H9 (cell line): Measurements from ENCODE around the gene VIPR2. TPM values are rescaled to one million over a fixed set of nuclear protein-coding genes. Genes with fewer than 3 reads are reported as not detected.

ENCODE experiments used
- DNase-seq: peaks from one replicate; pipeline ENCODE4 v3.0.0-alpha.2; 2017
- H2AFZ ChIP-seq: one replicate; pipeline ENCODE4 v1.6.1; 2013; ENCODE audit warnings: mild to moderate bottlenecking, low read length, control low read depth, moderate library complexity
- H2AK5ac ChIP-seq: 2 replicates; pipeline ENCODE4 v1.6.1; 2013; ENCODE audit warnings: low read length, control low read depth, mixed read lengths; ENCODE audit not compliant: insufficient read length
- H2BK120ac ChIP-seq: one replicate; pipeline ENCODE4 v1.6.1; 2013; ENCODE audit warnings: low read depth, mild to moderate bottlenecking, low read length, control low read depth, inconsistent platforms; ENCODE audit not compliant: poor library complexity, severe bottlenecking
- H2BK12ac ChIP-seq: 2 replicates; pipeline ENCODE4 v1.6.1; 2013; ENCODE audit warnings: low read length, control low read depth, mixed read lengths, low read depth; ENCODE audit not compliant: insufficient read length
- H2BK15ac ChIP-seq: 2 replicates; pipeline ENCODE4 v1.6.1; 2013; ENCODE audit warnings: low read depth, low read length, control low read depth
- H2BK20ac ChIP-seq: one replicate; pipeline ENCODE4 v1.6.1; 2013; ENCODE audit warnings: low read depth, mild to moderate bottlenecking, low read length, control low read depth, inconsistent platforms; ENCODE audit not compliant: poor library complexity, severe bottlenecking
- H2BK5ac ChIP-seq: 2 replicates; pipeline ENCODE4 v1.6.1; 2013; ENCODE audit warnings: low read length, control low read depth, mixed read lengths; ENCODE audit not compliant: insufficient read length
- H3K14ac ChIP-seq: 2 replicates; pipeline ENCODE4 v1.6.1; 2013; ENCODE audit warnings: low read length, control low read depth; ENCODE audit not compliant: insufficient read depth
- H3K18ac ChIP-seq: 2 replicates; pipeline ENCODE4 v1.6.1; 2013; ENCODE audit warnings: low read depth, mild to moderate bottlenecking, mixed read lengths, low read length, control low read depth; ENCODE audit not compliant: insufficient read length
- H3K23ac ChIP-seq: 2 replicates; pipeline ENCODE4 v1.6.1; 2013; ENCODE audit warnings: low read length, control low read depth, mixed read lengths, low read depth; ENCODE audit not compliant: insufficient read length
- H3K23me2 ChIP-seq: 2 replicates; pipeline ENCODE4 v1.6.1; 2013; ENCODE audit warnings: low read depth, mild to moderate bottlenecking, mixed read lengths, low read length, control low read depth; ENCODE audit not compliant: insufficient read length, poor library complexity, severe bottlenecking
- H3K27ac ChIP-seq: 2 replicates; pipeline ENCODE4 v1.5.1; 2013; ENCODE audit warnings: low read length, control low read depth, mixed read lengths, low read depth; ENCODE audit not compliant: insufficient read length
- H3K27me3 ChIP-seq: 2 replicates; pipeline ENCODE4 v1.6.1; 2013; ENCODE audit warnings: low read length, control low read depth, inconsistent platforms; ENCODE audit not compliant: insufficient read depth
- H3K4ac ChIP-seq: 2 replicates; pipeline ENCODE4 v1.6.1; 2013; ENCODE audit warnings: low read depth, mild to moderate bottlenecking, control low read depth, inconsistent platforms, low read length, moderate library complexity
- H3K4me1 ChIP-seq: 2 replicates; pipeline ENCODE4 v1.6.1; 2013; ENCODE audit warnings: low read length, control low read depth, inconsistent platforms; ENCODE audit not compliant: insufficient read depth
- H3K4me2 ChIP-seq: 2 replicates; pipeline ENCODE4 v1.6.1; 2013; ENCODE audit warnings: low read length, control low read depth, mixed read lengths; ENCODE audit not compliant: insufficient read length, insufficient read depth
- H3K56ac ChIP-seq: 2 replicates; pipeline ENCODE4 v1.6.1; 2013; ENCODE audit warnings: low read depth, mild to moderate bottlenecking, mixed read lengths, low read length, control low read depth; ENCODE audit not compliant: insufficient read length
- H3K79me1 ChIP-seq: 2 replicates; pipeline ENCODE4 v1.6.1; 2013; ENCODE audit warnings: low read depth, mild to moderate bottlenecking, moderate library complexity, low read length, control low read depth, inconsistent platforms; ENCODE audit not compliant: insufficient read depth, poor library complexity, severe bottlenecking
- H3K79me2 ChIP-seq: 2 replicates; pipeline ENCODE4 v1.6.1; 2013; ENCODE audit warnings: low read length, control low read depth, inconsistent platforms; ENCODE audit not compliant: insufficient read depth
- H3K9ac ChIP-seq: 2 replicates; pipeline ENCODE4 v1.6.1; 2013; ENCODE audit warnings: low read length, control low read depth, mixed read lengths; ENCODE audit not compliant: insufficient read length; ENCODE audit errors: extremely low read depth
- H3K9me3 ChIP-seq: one replicate; pipeline ENCODE4 v1.6.1; 2013; ENCODE audit warnings: low read depth, low read length, inconsistent platforms; ENCODE audit not compliant: control insufficient read depth
- H3T11ph ChIP-seq: one replicate; pipeline ENCODE4 v1.6.1; 2013; ENCODE audit warnings: mild to moderate bottlenecking, low read length, control low read depth, inconsistent platforms
- H4K20me1 ChIP-seq: one replicate; pipeline ENCODE4 v1.6.1; 2013; ENCODE audit not compliant: control insufficient read depth, insufficient read length, insufficient read depth
- H4K5ac ChIP-seq: 2 replicates; pipeline ENCODE4 v1.6.1; 2013; ENCODE audit warnings: low read depth, mild to moderate bottlenecking, mixed read lengths, low read length, control low read depth; ENCODE audit not compliant: insufficient read length
- H4K8ac ChIP-seq: replicated peaks from 2 replicates; pipeline ENCODE4 v1.6.1; 2013; ENCODE audit warnings: low read length, control low read depth, mixed read lengths, low read depth; ENCODE audit not compliant: insufficient read length
- H4K91ac ChIP-seq: 2 replicates; pipeline ENCODE4 v1.6.1; 2013; ENCODE audit warnings: low read depth, mild to moderate bottlenecking, moderate library complexity, mixed read lengths, low read length, control low read depth; ENCODE audit not compliant: insufficient read length
- H3K27ac Mint-ChIP-seq, 3 experiments: 2 replicates in 2 of 3; 3 replicates in 1 of 3; pipeline ENCODE4 v1.8.0; 2020 to 2021; ENCODE audit warnings: mixed read lengths in 3 of 3, mild to moderate bottlenecking in 1 of 3, moderate library complexity in 1 of 3
- H3K27me3 Mint-ChIP-seq: 2 replicates; pipeline ENCODE4 v1.8.0; 2021; ENCODE audit warnings: low read depth, mild to moderate bottlenecking, moderate library complexity, mixed read lengths
- H3K36me3 Mint-ChIP-seq, 3 experiments: 2 replicates in 2 of 3; 3 replicates in 1 of 3; pipeline ENCODE4 v1.8.0; 2020 to 2021; ENCODE audit warnings: low read depth in 3 of 3, mixed read lengths in 3 of 3; ENCODE audit not compliant: insufficient read depth in 1 of 3
- H3K4me1 Mint-ChIP-seq, 2 experiments: 2 replicates each; pipeline ENCODE4 v1.8.0; 2020; ENCODE audit warnings: mixed read lengths in 2 of 2
- H3K4me3 Mint-ChIP-seq, 2 experiments: 2 replicates in 1 of 2; 3 replicates in 1 of 2; pipeline ENCODE4 v1.8.0; 2020 to 2021; ENCODE audit warnings: mild to moderate bottlenecking in 2 of 2, mixed read lengths in 2 of 2, moderate library complexity in 1 of 2
- H3K9me3 Mint-ChIP-seq, 2 experiments: 2 replicates in 1 of 2; 3 replicates in 1 of 2; pipeline ENCODE4 v1.8.0; 2020; ENCODE audit warnings: mild to moderate bottlenecking in 2 of 2, mixed read lengths in 2 of 2, moderate library complexity in 1 of 2
- WGBS: extraction: QIAGEN DNeasy Blood & Tissue Kit; methylation state at CpG from one replicate; pipeline ENCODE4 v1.1.7; 2013; ENCODE audit warnings: missing lambda C conversion rate, low lambda C conversion rate, mixed read lengths; ENCODE audit not compliant: insufficient read length; ENCODE audit errors: extremely low coverage; 5-methylcytosine and 5-hydroxymethylcytosine counted together
- total RNA-seq: library from RNA; stranded (reverse); gene quantifications from 2 replicates; pipeline ENCODE4 v1.2.1, GENCODE V29; 2021
- TF ChIP-seq, protein P1 (sequence below): fragments of 200-600 bp; sonication (generic); conservative IDR thresholded peaks from 3 replicates; pipeline ENCODE4 v1.8.0; 2021; ENCODE audit warnings: antibody characterized with exemption, mild to moderate bottlenecking

VIPR2 gene
- total RNA-seq, 1 experiment from 2014 or later, result 1.6 TPM

DNA sequence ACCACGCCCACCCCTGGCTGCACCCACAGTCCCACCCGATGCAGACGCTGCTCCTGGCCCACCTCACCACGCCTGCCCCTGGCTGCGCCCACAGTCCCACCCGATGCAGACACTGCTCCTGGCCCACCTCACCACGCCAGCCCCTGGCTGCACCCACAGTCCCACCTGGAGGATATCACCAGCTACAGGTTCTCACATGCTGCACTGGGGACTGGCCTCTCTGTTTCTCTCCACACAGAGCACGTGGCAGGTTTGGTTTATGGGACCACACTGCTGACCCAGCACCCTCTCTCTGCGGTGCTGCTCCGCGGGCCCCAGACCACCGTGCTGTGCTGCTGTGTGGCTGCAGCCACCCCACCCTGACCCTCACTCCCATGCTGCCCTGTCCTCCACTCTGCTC lies 120.9 kb downstream of the VIPR2 start:
- no peak overlapping the region for H2AK5ac ChIP-seq
- H2BK5ac ChIP-seq, result no peak overlapping the region
- no peaks in the 10 kb centered on the region for H3K27me3 ChIP-seq
- TF ChIP-seq, protein P1, sequence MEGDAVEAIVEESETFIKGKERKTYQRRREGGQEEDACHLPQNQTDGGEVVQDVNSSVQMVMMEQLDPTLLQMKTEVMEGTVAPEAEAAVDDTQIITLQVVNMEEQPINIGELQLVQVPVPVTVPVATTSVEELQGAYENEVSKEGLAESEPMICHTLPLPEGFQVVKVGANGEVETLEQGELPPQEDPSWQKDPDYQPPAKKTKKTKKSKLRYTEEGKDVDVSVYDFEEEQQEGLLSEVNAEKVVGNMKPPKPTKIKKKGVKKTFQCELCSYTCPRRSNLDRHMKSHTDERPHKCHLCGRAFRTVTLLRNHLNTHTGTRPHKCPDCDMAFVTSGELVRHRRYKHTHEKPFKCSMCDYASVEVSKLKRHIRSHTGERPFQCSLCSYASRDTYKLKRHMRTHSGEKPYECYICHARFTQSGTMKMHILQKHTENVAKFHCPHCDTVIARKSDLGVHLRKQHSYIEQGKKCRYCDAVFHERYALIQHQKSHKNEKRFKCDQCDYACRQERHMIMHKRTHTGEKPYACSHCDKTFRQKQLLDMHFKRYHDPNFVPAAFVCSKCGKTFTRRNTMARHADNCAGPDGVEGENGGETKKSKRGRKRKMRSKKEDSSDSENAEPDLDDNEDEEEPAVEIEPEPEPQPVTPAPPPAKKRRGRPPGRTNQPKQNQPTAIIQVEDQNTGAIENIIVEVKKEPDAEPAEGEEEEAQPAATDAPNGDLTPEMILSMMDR, result no peak
- H2BK15ac ChIP-seq, result no peak overlapping the region
- H3K9me3 ChIP-seq, result no peaks in the 10 kb centered on the region
- no peak overlapping the region for H2AFZ ChIP-seq
- DNase-seq, result peak; percentile 18
- H3K23me2 ChIP-seq, result no peaks in the 10 kb centered on the region
- Mint-ChIP-seq H3K4me3 (no peak overlapping the region), H3K27me3 (peaks cover 16% of the 10 kb centered on the region), H3K36me3 (peaks cover 0 to 5% (median 0%) of the 10 kb centered on the region in 3 experiments; a peak in 2 of 7 replicates), H3K4me1 (peaks cover 31 to 44% of the 10 kb centered on the region in 2 experiments), H3K9me3 (peaks cover 4 to 5% of the 10 kb centered on the region in 2 experiments; a peak in 3 of 5 replicates), H3K27ac (peak overlapping the region in 1 of 3 experiments; percentile 27; a peak in 1 of 7 replicates)
- no peak overlapping the region for H4K5ac ChIP-seq
- no peak overlapping the region for H3T11ph ChIP-seq
- no peak overlapping the region for H4K91ac ChIP-seq
- no peak overlapping the region for H3K23ac ChIP-seq
- H3K9ac ChIP-seq, result no peak overlapping the region
- H4K8ac ChIP-seq, result no peak overlapping the region
- 0 out of 2 replicates have a peak, but pooled peaks cover 2% of the 10 kb centered on the region for H3K4me1 ChIP-seq
- no peaks in the 10 kb centered on the region for H3K79me1 ChIP-seq
- H3K14ac ChIP-seq, result no peak overlapping the region
- no peak overlapping the region for H3K18ac ChIP-seq
- no peak overlapping the region for H2BK20ac ChIP-seq
- WGBS, result no CpG with 5 or more reads among the region's 12 CpGs
- H2BK12ac ChIP-seq, result no peak overlapping the region
- no peaks in the 10 kb centered on the region for H3K79me2 ChIP-seq
- no peak overlapping the region for H3K4ac ChIP-seq
- H3K56ac ChIP-seq, result no peak overlapping the region
- H3K4me2 ChIP-seq, result no peak overlapping the region
- H2BK120ac ChIP-seq, result no peak overlapping the region
- no peak overlapping the region for H3K27ac ChIP-seq
- H4K20me1 ChIP-seq, result no peaks in the 10 kb centered on the region
